Skeletal muscle tissue (tissue), 4 donors: ENCODE results near the gene DEPDC5. TPM values are rescaled to one million over a fixed set of nuclear protein-coding genes. Genes with fewer than 3 reads are reported as not detected.

Experiments
- H3K27ac ChIP-seq: one replicate; pipeline ENCODE4 v1.7.0; 2013; ENCODE audit warnings: mild to moderate bottlenecking, low read depth, low read length, inconsistent platforms
- H3K27me3 ChIP-seq, 3 donors: one replicate each; pipeline ENCODE4 v1.7.0; 2013; ENCODE audit warnings: low read length in 3 of 3; ENCODE audit not compliant: control insufficient read depth in 3 of 3, insufficient read depth in 3 of 3
- H3K36me3 ChIP-seq, 3 donors: one replicate each; pipeline ENCODE4 v1.7.0; 2013; ENCODE audit warnings: low read length in 3 of 3; ENCODE audit not compliant: control insufficient read depth in 3 of 3, insufficient read depth in 3 of 3
- H3K4me1 ChIP-seq, 3 donors: one replicate each; pipeline ENCODE4 v1.7.0; 2013; ENCODE audit warnings: low read length in 3 of 3, mild to moderate bottlenecking in 3 of 3; ENCODE audit not compliant: control insufficient read depth in 3 of 3, insufficient read depth in 3 of 3
- H3K4me3 ChIP-seq, 3 donors: one replicate each; pipeline ENCODE4 v1.7.0; 2013; ENCODE audit warnings: low read length in 3 of 3
- H3K9ac ChIP-seq, 3 donors: one replicate each; pipeline ENCODE4 v1.7.0; 2013; ENCODE audit warnings: low read length in 3 of 3, mild to moderate bottlenecking in 3 of 3, moderate library complexity in 2 of 3, low read depth in 1 of 3
- H3K9me3 ChIP-seq, 3 donors: one replicate each; pipeline ENCODE4 v1.7.0; 2013; ENCODE audit warnings: low read length in 3 of 3; ENCODE audit not compliant: control insufficient read depth in 3 of 3
- total RNA-seq: library from RNA; depleted of rRNA; stranded (reverse); fragments of >200 nt; gene quantifications from one replicate; pipeline ENCODE4 v1.2.3, GENCODE V29; 2014
- donor health status: Osteomylitis.

DEPDC5 gene
- total RNA-seq, 1 donor from 2014 or later: 14.1 TPM

DNA sequence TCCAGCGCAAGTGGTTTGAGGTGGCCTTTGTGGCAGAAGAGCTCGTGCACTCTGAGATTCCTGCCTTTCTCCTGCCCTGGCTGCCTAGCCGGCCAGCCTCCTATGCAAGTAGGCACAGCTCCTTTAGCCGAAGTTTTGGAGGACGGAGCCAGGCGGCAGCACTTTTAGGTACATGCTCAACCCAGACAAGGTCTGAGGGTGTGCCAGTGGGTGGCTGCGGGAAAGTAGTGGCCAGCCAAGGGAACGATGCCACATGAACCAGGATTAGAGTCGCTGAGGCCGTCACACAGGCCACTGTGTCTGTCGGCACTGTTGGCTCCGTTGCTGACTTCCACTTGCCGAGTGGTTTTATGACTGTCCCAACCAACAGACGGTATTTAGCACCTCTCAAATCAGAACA lies 125.8 kb downstream of the DEPDC5 start:
- no peak overlapping the region for H3K27ac ChIP-seq
- no peaks in the 10 kb centered on the region for H3K9me3 ChIP-seq
- no peak overlapping the region for H3K4me3 ChIP-seq
- peaks cover 4 to 25% (median 4%) of the 10 kb centered on the region in 3 donors for H3K36me3 ChIP-seq
- H3K27me3 ChIP-seq: no peaks in the 10 kb centered on the region
- peaks cover 0 to 11% (median 3%) of the 10 kb centered on the region in 3 donors for H3K4me1 ChIP-seq
- H3K9ac ChIP-seq: no peak overlapping the region

DNA sequence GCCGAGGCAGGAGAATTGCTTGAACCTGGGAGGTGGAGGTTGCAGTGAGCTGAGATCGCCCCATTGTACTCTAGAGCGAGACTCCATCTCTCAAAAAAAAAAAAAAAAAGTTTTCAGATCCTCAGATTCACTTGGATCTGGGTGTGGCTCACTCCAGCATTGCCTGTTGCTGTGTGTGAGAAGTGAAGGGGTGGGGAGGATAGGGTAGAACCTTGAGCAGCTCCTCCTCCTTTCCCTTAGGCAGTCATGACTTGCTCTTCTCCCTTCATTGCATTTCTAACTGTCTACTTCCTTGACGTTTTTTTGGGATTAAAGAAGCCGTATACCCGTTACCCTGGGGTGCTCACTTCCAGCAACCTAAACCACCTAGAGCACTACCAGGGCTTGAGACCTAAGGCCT lies 127.4 kb downstream of the DEPDC5 start:
- no peak overlapping the region for H3K27ac ChIP-seq
- H3K9ac ChIP-seq: no peak overlapping the region
- peaks cover 0 to 11% (median 3%) of the 10 kb centered on the region in 3 donors for H3K4me1 ChIP-seq
- no peaks in the 10 kb centered on the region for H3K27me3 ChIP-seq
- H3K9me3 ChIP-seq: no peaks in the 10 kb centered on the region
- no peak overlapping the region for H3K4me3 ChIP-seq
- H3K36me3 ChIP-seq: peaks cover 4 to 21% (median 7%) of the 10 kb centered on the region in 3 donors

DNA sequence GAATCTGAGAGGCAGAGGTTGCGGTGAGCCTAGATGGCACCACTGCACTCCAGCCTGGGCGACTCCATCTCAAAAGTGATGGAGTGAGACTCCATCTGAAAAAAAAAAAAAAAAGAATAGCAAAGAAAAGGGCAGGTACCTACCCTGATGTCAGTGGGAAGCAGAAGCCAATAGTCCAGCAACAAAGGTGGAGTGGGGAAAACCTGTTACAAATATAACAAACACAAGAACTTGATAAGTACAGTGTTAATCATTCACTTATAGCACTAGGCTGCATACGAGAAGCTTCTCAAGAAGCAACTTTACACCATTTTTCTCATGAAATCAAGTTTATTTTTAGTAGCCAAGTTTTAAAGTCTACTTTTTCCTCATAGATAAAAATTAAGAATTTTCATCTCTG lies 128.0 kb downstream of the DEPDC5 start:
- Histone ChIP-seq H3K9me3 (no peaks in the 10 kb centered on the region), H3K27me3 (no peaks in the 10 kb centered on the region), H3K4me1 (peaks cover 0 to 11% (median 3%) of the 10 kb centered on the region in 3 donors), H3K9ac (no peak overlapping the region), H3K36me3 (peaks cover 4 to 21% (median 7%) of the 10 kb centered on the region in 3 donors), H3K4me3 (no peak overlapping the region), H3K27ac (no peak overlapping the region)

DNA sequence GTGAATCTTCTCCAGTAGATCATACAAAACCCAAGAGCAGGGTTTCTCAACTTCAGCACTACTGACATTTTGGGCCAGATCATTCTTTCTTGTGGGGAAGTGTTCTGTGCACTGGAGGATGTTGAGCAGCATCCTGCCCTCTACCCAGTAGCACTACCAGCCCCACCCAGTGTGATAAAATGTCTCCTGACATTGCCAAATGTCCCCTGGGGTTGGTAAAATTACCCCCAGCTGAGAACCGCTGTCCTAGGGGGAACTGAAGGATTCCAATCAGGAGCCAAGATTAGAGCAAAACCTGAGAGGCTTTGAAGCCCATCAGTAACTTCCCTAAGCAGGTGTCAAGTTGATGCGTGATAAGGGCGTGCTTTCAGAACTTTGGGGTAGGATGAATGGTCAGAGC lies 129.2 kb downstream of the DEPDC5 start:
- H3K9me3 ChIP-seq: no peaks in the 10 kb centered on the region
- H3K27me3 ChIP-seq: no peaks in the 10 kb centered on the region
- no peak overlapping the region for H3K27ac ChIP-seq
- H3K9ac ChIP-seq: no peak overlapping the region
- H3K4me1 ChIP-seq: peaks cover 0 to 11% (median 3%) of the 10 kb centered on the region in 3 donors
- peaks cover 4 to 21% (median 7%) of the 10 kb centered on the region in 3 donors for H3K36me3 ChIP-seq
- H3K4me3 ChIP-seq: no peak overlapping the region

DNA sequence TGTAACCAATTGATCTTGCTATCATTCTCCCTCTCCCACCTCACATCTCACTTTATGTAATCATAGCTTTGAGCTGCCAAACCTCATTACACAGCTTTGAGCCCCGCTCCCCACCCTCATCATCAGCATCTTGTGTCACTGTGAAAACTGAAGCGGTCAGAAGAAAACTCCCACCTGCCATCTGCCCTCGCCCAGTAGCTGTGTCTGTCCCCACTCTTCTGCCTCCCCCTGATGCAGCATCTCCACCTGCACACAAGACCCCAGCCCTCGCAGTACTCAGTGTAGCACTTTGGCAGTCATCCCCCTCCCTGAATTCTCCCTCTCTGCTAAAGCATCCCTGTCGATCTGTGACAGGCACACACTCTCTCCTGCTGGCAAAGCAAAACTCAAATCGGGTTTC lies 130.2 kb downstream of the DEPDC5 start:
- no peak overlapping the region for H3K27ac ChIP-seq
- peaks cover 4 to 24% (median 7%) of the 10 kb centered on the region in 3 donors for H3K36me3 ChIP-seq
- no peak overlapping the region for H3K4me3 ChIP-seq
- H3K9me3 ChIP-seq: no peaks in the 10 kb centered on the region
- H3K27me3 ChIP-seq: no peaks in the 10 kb centered on the region
- peaks cover 0 to 11% (median 3%) of the 10 kb centered on the region in 3 donors for H3K4me1 ChIP-seq
- no peak overlapping the region for H3K9ac ChIP-seq

DNA sequence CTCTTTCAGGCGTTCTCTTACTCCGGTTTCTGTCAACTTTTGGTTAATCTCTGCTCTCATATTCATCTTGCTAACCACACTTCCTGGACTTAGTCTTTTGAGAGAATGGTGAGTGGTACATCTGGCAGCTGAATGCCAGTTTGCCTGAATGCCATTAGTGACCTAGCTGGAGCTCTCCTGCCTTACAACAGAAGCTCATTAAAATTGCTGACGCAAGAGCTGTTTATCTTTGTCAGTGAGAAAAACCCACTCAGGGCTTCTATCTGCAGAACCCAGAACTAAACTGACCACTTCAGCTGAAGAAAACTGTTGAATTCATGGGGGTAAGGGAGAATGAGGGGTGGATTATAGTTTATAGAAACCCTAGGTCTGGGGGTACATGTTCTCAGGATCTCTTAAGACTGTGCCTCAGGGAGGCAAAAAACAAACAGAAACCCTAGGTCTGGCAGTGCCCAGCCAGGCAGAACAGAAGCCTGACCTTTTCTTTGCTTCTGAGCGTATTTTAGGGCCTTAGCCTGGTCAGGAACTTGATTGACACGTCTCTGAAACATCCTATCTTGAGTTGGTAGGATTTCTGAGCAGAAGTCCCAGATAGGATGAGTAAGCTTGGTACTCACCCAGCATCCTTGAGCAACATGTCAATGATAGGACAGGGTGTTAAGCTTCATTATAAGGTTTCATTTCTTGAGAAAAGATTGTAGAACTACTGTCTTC lies 137.7 kb downstream of the DEPDC5 start:
- no peak overlapping the region for H3K9ac ChIP-seq
- no peak overlapping the region for H3K4me3 ChIP-seq
- H3K36me3 ChIP-seq: peaks cover 3 to 18% (median 3%) of the 10 kb centered on the region in 3 donors
- H3K4me1 ChIP-seq: no peaks in the 10 kb centered on the region
- H3K27ac ChIP-seq: no peak overlapping the region
- no peaks in the 10 kb centered on the region for H3K9me3 ChIP-seq
- H3K27me3 ChIP-seq: no peaks in the 10 kb centered on the region

DNA sequence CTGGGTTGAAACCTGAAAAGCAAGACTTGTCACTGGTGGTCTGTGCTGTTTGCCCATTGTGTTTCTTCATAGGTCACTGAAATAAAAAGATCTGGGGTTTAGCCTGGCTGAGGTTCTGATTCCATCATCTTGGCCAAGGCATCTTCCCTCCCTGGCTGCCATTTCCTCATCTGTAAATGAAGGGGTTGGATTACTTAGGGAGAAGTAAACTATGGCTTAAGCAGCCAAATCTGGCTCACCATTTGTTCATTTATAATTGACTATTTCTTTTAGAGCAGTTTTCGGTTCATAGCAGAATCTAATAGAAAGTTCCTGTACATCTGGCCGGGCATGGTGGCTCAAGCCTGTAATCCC lies 138.2 kb downstream of the DEPDC5 start:
- Histone ChIP-seq H3K27me3 (no peaks in the 10 kb centered on the region), H3K36me3 (peaks cover 3 to 21% (median 5%) of the 10 kb centered on the region in 3 donors), H3K4me1 (no peaks in the 10 kb centered on the region), H3K4me3 (no peak overlapping the region), H3K27ac (no peak overlapping the region), H3K9ac (no peak overlapping the region), H3K9me3 (no peaks in the 10 kb centered on the region)

DNA sequence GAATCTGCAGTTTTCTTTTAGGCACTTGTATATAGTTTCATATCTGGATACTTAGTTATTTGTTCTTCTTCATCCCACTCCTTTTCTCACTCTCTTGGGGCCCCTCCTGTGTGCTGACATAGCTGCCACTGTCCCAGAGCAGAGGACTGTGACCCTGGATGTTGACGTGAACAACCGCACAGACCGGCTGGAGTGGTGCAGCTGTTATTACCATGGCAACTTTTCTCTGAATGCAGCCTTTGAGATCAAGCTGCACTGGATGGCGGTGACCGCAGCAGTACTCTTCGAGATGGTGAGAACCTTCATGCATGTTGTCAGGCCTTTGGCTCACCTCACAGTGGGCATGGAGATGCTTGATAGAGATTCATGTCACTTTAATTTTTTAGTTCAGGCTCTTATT lies 139.6 kb downstream of the DEPDC5 start:
- H3K9ac ChIP-seq: no peak overlapping the region
- peaks cover 7 to 31% (median 13%) of the 10 kb centered on the region in 3 donors for H3K36me3 ChIP-seq

DNA sequence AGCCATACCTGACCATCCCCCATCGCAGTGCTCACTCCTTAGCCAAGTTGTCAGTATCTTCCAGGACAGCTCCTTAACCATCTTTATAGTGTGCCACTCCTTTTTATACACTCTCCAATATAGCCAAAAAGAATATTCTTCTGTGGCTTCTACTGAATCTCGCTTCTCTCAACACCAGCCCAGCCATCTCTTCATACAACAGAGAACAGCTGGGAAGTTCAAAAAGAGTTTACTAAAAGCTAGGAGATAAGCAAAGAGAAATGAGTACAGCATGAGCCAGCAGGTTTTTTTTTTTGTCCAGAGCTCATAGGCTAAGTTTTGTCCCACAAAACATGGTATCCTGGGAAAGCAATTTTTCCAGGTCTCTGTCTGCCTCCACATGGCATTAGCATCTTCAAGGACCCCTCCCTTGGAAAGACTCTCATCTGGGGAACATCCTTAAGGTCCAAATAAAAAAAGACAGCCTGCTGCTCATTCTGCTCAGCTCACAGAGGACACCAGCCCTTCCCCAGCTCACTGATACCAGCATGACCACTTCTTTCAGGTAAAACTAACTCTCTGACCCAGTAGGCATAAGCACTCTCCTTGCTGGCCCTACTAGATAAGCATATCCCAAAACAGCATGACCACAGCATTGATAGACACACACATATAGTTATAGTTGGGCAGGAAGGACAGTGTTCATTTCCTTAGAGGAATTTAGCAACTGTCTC lies 141.7 kb downstream of the DEPDC5 start:
- no peak overlapping the region for H3K4me3 ChIP-seq
- no peaks in the 10 kb centered on the region for H3K27me3 ChIP-seq
- no peaks in the 10 kb centered on the region for H3K9me3 ChIP-seq
- no peak overlapping the region for H3K9ac ChIP-seq
- no peaks in the 10 kb centered on the region for H3K4me1 ChIP-seq
- H3K36me3 ChIP-seq: peaks cover 7 to 27% (median 13%) of the 10 kb centered on the region in 3 donors
- H3K27ac ChIP-seq: no peak overlapping the region

More for the DNA sequence above, 139.6 kb downstream of the DEPDC5 start:
- Histone ChIP-seq H3K4me3 (no peak overlapping the region), H3K27ac (no peak overlapping the region), H3K4me1 (no peaks in the 10 kb centered on the region), H3K27me3 (no peaks in the 10 kb centered on the region), H3K9me3 (no peaks in the 10 kb centered on the region)

DNA sequence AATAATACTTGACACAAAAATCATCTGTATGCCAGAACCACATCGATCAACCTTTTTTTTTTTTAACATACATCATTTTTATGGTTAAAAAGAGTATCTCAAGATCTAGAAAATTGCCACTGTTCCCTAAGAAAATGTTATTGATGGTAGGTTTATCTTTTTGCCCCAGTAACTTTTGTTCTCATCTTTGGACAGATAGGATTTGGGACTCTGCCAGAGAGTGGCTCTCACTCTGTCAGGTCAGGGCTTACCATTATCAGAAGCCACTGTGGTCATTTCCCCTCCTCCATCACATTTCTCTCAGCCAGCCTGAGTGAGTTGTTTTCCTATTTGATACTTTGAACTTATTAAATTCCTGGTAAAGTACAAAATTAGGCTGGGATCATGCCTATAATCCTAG lies 142.7 kb downstream of the DEPDC5 start:
- no peaks in the 10 kb centered on the region for H3K9me3 ChIP-seq
- peaks cover 10 to 30% (median 13%) of the 10 kb centered on the region in 3 donors for H3K36me3 ChIP-seq
- H3K27ac ChIP-seq: no peak overlapping the region
- no peak overlapping the region for H3K9ac ChIP-seq
- no peaks in the 10 kb centered on the region for H3K27me3 ChIP-seq
- H3K4me3 ChIP-seq: no peak overlapping the region
- H3K4me1 ChIP-seq: no peaks in the 10 kb centered on the region
